Measurements from ENCODE around the gene PTOV1. TPM values are rescaled to one million over a fixed set of nuclear protein-coding genes. Genes with fewer than 3 reads are reported as not detected.

PTOV1 gene
- total RNA-seq, 1 donor from 2014 or later, result 231 TPM

DNA sequence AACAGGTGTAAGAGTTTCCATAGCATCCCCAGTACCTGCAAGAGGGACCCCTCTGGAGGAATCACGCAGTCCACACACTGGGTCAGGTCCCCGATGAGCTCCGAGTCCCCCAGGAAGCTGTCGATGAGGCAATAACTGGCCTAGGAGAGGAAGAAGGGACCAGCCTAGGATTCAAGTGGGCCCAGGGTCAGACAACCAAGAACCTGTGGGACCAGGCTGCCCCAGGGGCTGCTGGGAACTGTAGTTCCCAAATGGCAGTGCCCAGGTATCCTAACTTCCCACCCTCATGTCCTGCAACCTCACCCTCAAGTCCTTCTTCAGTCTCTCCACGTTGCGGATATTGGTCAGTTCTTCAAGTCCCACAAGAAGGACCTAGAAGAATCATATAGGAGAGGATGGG lies 39.6 kb upstream of the PTOV1 start:
- TF ChIP-seq CTCF (IDR thresholded peaks at IDR 0.05; ENCODE audit: unreplicated experiment), result no peak
- H3K9me3 Mint-ChIP-seq (ENCODE audit: unreplicated experiment), result no peaks in the 10 kb centered on the region
- DNase-seq (ENCODE audit: low spot score), result no peak
- H3K27ac Mint-ChIP-seq (ENCODE audit: unreplicated experiment), result no peak overlapping the region
- no peak overlapping the region for H3K4me3 Mint-ChIP-seq (ENCODE audit: unreplicated experiment)
- H3K27me3 Mint-ChIP-seq (ENCODE audit: unreplicated experiment), result peaks cover 24% of the 10 kb centered on the region
- H3K36me3 Mint-ChIP-seq (ENCODE audit: low read depth, unreplicated experiment), result peaks cover 6% of the 10 kb centered on the region
- H3K4me1 Mint-ChIP-seq (ENCODE audit: unreplicated experiment), result peaks cover 25% of the 10 kb centered on the region

- peak overlapping the region; percentile 100 for H3K27ac Mint-ChIP-seq (ENCODE audit: unreplicated experiment)
- peaks cover 27% of the 10 kb centered on the region for H3K4me1 Mint-ChIP-seq (ENCODE audit: unreplicated experiment)
- TF ChIP-seq CTCF (IDR thresholded peaks at IDR 0.05; ENCODE audit: unreplicated experiment), result no peak
Observed at GRCh38 chr19:49812452-49812996, 38.4 kb upstream of the PTOV1 start.

GRCh38 chr19:49812997-49813861 lies 37.7 kb upstream of the PTOV1 start, which contains the start of gene FUZ:
Gene FUZ (minus strand): TSS chr19:49813292. CDS start chr19:49813106, 186 bp downstream.
- peaks cover 30% of the 10 kb centered on the region for H3K4me1 Mint-ChIP-seq (ENCODE audit: unreplicated experiment)
- H3K4me3 Mint-ChIP-seq (ENCODE audit: unreplicated experiment), result peak within 1 kb of the TSS; percentile 94
- TF ChIP-seq CTCF (IDR thresholded peaks at IDR 0.05; ENCODE audit: unreplicated experiment), result peak; percentile 37
- DNase-seq (ENCODE audit: low spot score), result peak; percentile 92
- peaks cover 27% of the 10 kb centered on the region for H3K27me3 Mint-ChIP-seq (ENCODE audit: unreplicated experiment)
- H3K36me3 Mint-ChIP-seq (ENCODE audit: low read depth, unreplicated experiment), result no peaks in the 10 kb centered on the region
- no peaks in the 10 kb centered on the region for H3K9me3 Mint-ChIP-seq (ENCODE audit: unreplicated experiment)
- H3K27ac Mint-ChIP-seq (ENCODE audit: unreplicated experiment), result peak within 1 kb of the TSS; percentile 100

More at GRCh38 chr19:49812452-49812996, 38.4 kb upstream of the PTOV1 start:
- DNase-seq (ENCODE audit: low spot score), result no peak
- H3K36me3 Mint-ChIP-seq (ENCODE audit: low read depth, unreplicated experiment), result peaks cover 3% of the 10 kb centered on the region
- H3K27me3 Mint-ChIP-seq (ENCODE audit: unreplicated experiment), result peaks cover 27% of the 10 kb centered on the region
- peak overlapping the region; percentile 94 for H3K4me3 Mint-ChIP-seq (ENCODE audit: unreplicated experiment)
- H3K9me3 Mint-ChIP-seq (ENCODE audit: unreplicated experiment), result no peaks in the 10 kb centered on the region

DNA sequence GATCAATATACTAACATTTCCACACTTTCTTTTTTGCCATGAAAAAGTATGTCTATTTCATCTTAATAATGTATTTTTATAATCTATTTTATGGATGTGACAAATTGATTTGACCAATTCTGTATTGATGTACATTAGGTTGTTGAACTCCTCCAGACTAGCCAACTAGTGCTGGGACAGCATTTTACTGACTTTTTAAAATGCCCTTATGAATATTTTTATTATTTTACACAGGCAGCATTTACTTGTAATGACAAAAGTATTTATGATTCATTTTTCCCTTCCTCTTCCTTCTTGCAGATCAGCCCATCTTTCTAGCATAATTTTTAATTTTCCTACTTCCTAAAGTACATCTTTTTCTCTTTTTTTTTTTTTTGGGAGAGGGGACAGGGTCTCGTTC lies 36.9 kb upstream of the PTOV1 start:
- no peaks in the 10 kb centered on the region for H3K9me3 Mint-ChIP-seq (ENCODE audit: unreplicated experiment)

More for the DNA sequence above, 36.9 kb upstream of the PTOV1 start:
- H3K27ac Mint-ChIP-seq (ENCODE audit: unreplicated experiment), result peak overlapping the region; percentile 100
- peaks cover 34% of the 10 kb centered on the region for H3K4me1 Mint-ChIP-seq (ENCODE audit: unreplicated experiment)
- no peak overlapping the region for H3K4me3 Mint-ChIP-seq (ENCODE audit: unreplicated experiment)
- H3K36me3 Mint-ChIP-seq (ENCODE audit: low read depth, unreplicated experiment), result no peaks in the 10 kb centered on the region
- no peak for DNase-seq (ENCODE audit: low spot score)
- no peak for TF ChIP-seq CTCF (IDR thresholded peaks at IDR 0.05; ENCODE audit: unreplicated experiment)
- peaks cover 30% of the 10 kb centered on the region for H3K27me3 Mint-ChIP-seq (ENCODE audit: unreplicated experiment)

Measured in endothelial cell (in vitro differentiated cells).